ENCODE results near the gene SLC44A4.
"Not testable (repeated sequence)": the region's sequence is repeated elsewhere in the genome, so short reads cannot be mapped to it uniquely, and the experiment has no call there.

DNA sequence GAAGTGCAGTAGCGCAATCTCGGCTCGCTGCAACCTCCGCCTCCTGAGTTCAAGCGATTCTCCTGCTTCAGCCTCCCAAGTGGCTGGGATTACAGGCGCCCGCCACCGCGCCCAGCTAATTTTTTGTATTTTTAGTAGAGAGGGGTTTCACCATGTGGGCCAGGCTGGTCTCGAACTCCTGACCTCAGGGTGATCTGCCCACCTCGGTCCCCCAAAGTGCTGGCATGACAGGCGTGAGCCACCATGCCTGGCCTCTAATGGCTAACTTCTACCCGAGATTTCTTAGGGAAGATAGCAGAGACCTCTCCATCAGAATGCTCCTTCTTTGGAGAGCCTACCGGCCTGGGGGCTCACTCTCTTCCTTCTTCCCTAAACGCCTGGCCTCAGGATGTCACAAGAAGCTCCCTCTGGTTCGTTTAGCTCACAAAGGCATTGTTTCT is 14.7 kb downstream of the SLC44A4 start:
- not testable (repeated sequence) for TF ChIP-seq SUZ12 (IDR thresholded peaks at IDR 0.05); BHLHE40 (IDR thresholded peaks at IDR 0.05; ENCODE audit: borderline replicate concordance); FOXM1 (IDR thresholded peaks at IDR 0.05; ENCODE audit: borderline replicate concordance); SP1 (IDR thresholded peaks at IDR 0.05); ZNF384 (IDR thresholded peaks at IDR 0.05); HDGF (IDR thresholded peaks at IDR 0.05; ENCODE audit: borderline replicate concordance); CTBP1 (IDR thresholded peaks at IDR 0.05; ENCODE audit: borderline replicate concordance); FOXK2 (IDR thresholded peaks at IDR 0.05); FOXA1 (IDR thresholded peaks at IDR 0.05); ELF4 (IDR thresholded peaks at IDR 0.05)
- TF ChIP-seq, protein P1, sequence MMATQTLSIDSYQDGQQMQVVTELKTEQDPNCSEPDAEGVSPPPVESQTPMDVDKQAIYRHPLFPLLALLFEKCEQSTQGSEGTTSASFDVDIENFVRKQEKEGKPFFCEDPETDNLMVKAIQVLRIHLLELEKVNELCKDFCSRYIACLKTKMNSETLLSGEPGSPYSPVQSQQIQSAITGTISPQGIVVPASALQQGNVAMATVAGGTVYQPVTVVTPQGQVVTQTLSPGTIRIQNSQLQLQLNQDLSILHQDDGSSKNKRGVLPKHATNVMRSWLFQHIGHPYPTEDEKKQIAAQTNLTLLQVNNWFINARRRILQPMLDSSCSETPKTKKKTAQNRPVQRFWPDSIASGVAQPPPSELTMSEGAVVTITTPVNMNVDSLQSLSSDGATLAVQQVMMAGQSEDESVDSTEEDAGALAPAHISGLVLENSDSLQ (IDR thresholded peaks at IDR 0.05): not testable (repeated sequence)

All from HEK293T (cell line).